SU-DHL-6 (cell line): ENCODE data around the gene PPP1R3A.
"Not testable (repeated sequence)": the region's sequence is repeated elsewhere in the genome, so short reads cannot be mapped to it uniquely, and the experiment has no call there.

Source experiments
- H2AFZ ChIP-seq: fragments of 200-600 bp; sonication (generic); 2 replicates; pipeline ENCODE4 v1.6.1; 2014; ENCODE audit warnings: low read depth, mild to moderate bottlenecking, moderate library complexity, mixed read lengths, antibody characterized with exemption, low read length; ENCODE audit not compliant: severe bottlenecking
- H3F3A ChIP-seq: fragments of 200-600 bp; shearing (Covaris generic); 2 replicates; pipeline ENCODE4 v1.6.0; 2016; ENCODE audit warnings: antibody characterized with exemption, mild to moderate bottlenecking; ENCODE audit not compliant: insufficient read depth
- H3K27ac ChIP-seq: fragments of 200-600 bp; sonication (generic); 2 replicates; pipeline ENCODE4 v1.5.1; 2016; ENCODE audit warnings: low read depth, mild to moderate bottlenecking, low read length, moderate library complexity, mixed read lengths
- H3K27me3 ChIP-seq: fragments of 200-600 bp; sonication (generic), shearing (Covaris generic); 2 replicates; pipeline ENCODE4 v1.6.0; 2014; ENCODE audit warnings: mild to moderate bottlenecking, low read length
- H3K36me3 ChIP-seq: fragments of 200-600 bp; sonication (generic); 2 replicates; pipeline ENCODE4 v1.6.1; 2014; ENCODE audit warnings: mild to moderate bottlenecking, low read length, mixed read lengths
- H3K4me2 ChIP-seq: fragments of 300-600, 200-600 bp; shearing (Covaris generic), sonication (generic); 2 replicates; pipeline ENCODE4 v1.6.0; 2014; ENCODE audit warnings: low read length, low read depth, mild to moderate bottlenecking; ENCODE audit not compliant: poor library complexity, severe bottlenecking
- H3K4me3 ChIP-seq: fragments of 200-600 bp; sonication (generic); 2 replicates; pipeline ENCODE4 v1.5.1; 2014; ENCODE audit warnings: antibody characterized with exemption, low read length, mild to moderate bottlenecking, mixed read lengths; ENCODE audit not compliant: insufficient read depth, poor library complexity, severe bottlenecking
- H3K79me2 ChIP-seq: fragments of 200-600 bp; sonication (generic); 2 replicates; pipeline ENCODE4 v1.6.1; 2014; ENCODE audit warnings: mild to moderate bottlenecking, low read length, moderate library complexity; ENCODE audit not compliant: insufficient read depth
- H3K9ac ChIP-seq: fragments of 200-600 bp; sonication (generic); 2 replicates; pipeline ENCODE4 v1.7.0; 2014; ENCODE audit warnings: mild to moderate bottlenecking, low read length
- H3K9me2 ChIP-seq: fragments of 200-600 bp; sonication (generic); replicated peaks from 2 replicates; pipeline ENCODE4 v1.6.1; 2014; ENCODE audit warnings: low read length; ENCODE audit not compliant: insufficient read depth
- H3K9me3 ChIP-seq: fragments of 200-600 bp; sonication (generic); 2 replicates; pipeline ENCODE4 v1.6.1; 2014; ENCODE audit warnings: low read length, mixed read lengths; ENCODE audit not compliant: insufficient read depth
- H4K20me1 ChIP-seq: fragments of 200-600 bp; sonication (generic); 2 replicates; pipeline ENCODE4 v1.6.1; 2014; ENCODE audit warnings: low read depth, mild to moderate bottlenecking, antibody characterized with exemption, low read length, moderate library complexity, mixed read lengths
- EZH2phosphoT487 ChIP-seq: fragments of 200-600 bp; sonication (generic), shearing (Covaris generic); conservative IDR thresholded peaks from 2 replicates; pipeline ENCODE4 v1.6.1; 2018; ENCODE audit warnings: mild to moderate bottlenecking, antibody characterized with exemption, low read length, moderate library complexity, mixed read lengths
- TF ChIP-seq, protein P1 (sequence below): fragments of 200-600 bp; sonication (generic); IDR thresholded peaks from one replicate; pipeline ENCODE4 v1.5.1; 2017; ENCODE audit warnings: antibody characterized with exemption, mild to moderate bottlenecking, low read length, moderate library complexity; ENCODE audit not compliant: insufficient read depth, poor library complexity, severe bottlenecking

PPP1R3A gene

GRCh38 chr7:113936982-113937381 lies 18.2 kb upstream of the PPP1R3A start:
- H3K4me2 ChIP-seq = no peak overlapping the region

GRCh38 chr7:113936535-113936934 lies 17.7 kb upstream of the PPP1R3A start:
- no peaks in the 10 kb centered on the region for H3K36me3 ChIP-seq
- no peak for TF ChIP-seq EZH2phosphoT487
- TF ChIP-seq, protein P1, sequence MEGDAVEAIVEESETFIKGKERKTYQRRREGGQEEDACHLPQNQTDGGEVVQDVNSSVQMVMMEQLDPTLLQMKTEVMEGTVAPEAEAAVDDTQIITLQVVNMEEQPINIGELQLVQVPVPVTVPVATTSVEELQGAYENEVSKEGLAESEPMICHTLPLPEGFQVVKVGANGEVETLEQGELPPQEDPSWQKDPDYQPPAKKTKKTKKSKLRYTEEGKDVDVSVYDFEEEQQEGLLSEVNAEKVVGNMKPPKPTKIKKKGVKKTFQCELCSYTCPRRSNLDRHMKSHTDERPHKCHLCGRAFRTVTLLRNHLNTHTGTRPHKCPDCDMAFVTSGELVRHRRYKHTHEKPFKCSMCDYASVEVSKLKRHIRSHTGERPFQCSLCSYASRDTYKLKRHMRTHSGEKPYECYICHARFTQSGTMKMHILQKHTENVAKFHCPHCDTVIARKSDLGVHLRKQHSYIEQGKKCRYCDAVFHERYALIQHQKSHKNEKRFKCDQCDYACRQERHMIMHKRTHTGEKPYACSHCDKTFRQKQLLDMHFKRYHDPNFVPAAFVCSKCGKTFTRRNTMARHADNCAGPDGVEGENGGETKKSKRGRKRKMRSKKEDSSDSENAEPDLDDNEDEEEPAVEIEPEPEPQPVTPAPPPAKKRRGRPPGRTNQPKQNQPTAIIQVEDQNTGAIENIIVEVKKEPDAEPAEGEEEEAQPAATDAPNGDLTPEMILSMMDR = no peak

More at GRCh38 chr7:113936982-113937381, 18.2 kb upstream of the PPP1R3A start:
- no peaks in the 10 kb centered on the region for H3K36me3 ChIP-seq
- no peak overlapping the region for H2AFZ ChIP-seq
- H3K4me3 ChIP-seq = no peak overlapping the region
- no peak overlapping the region for H3K9ac ChIP-seq
- H3K27ac ChIP-seq = no peak overlapping the region
- H3F3A ChIP-seq = no peaks in the 10 kb centered on the region
- H3K9me2 ChIP-seq = 0 out of 2 replicates have a peak, but pooled peaks cover 4% of the 10 kb centered on the region
- H3K9me3 ChIP-seq = no peaks in the 10 kb centered on the region
- no peaks in the 10 kb centered on the region for H4K20me1 ChIP-seq
- no peaks in the 10 kb centered on the region for H3K27me3 ChIP-seq
- TF ChIP-seq, protein P1 = no peak
- no peak for TF ChIP-seq EZH2phosphoT487
- H3K79me2 ChIP-seq = no peaks in the 10 kb centered on the region

DNA sequence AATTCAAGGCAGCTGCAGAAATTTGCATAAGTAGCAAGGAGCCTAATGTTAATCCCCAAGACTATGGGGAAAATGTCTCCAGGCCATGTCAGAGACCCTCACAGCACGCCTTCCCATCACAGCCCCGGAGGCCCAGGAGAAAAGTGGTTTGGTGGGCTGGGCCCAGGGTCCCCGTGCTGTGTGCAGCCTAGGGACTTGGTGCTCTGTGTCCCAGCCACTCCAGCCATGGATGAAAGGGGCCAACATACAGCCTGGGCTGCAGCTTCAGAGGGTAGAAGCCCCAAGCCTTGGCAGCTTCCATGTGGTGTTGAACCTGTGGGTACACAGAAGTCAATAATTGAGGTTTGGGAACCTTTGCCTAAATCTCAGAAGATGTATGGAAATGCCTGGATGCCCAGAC lies 10.6 kb upstream of the PPP1R3A start:
- not testable (repeated sequence) for H3K4me3 ChIP-seq, H2AFZ ChIP-seq, H3K9me2 ChIP-seq, H3K36me3 ChIP-seq, H3K9me3 ChIP-seq, H3K4me2 ChIP-seq, H3F3A ChIP-seq, H3K27ac ChIP-seq, H3K27me3 ChIP-seq, H3K79me2 ChIP-seq, H3K9ac ChIP-seq, H4K20me1 ChIP-seq

More at GRCh38 chr7:113936535-113936934, 17.7 kb upstream of the PPP1R3A start:
- Histone ChIP-seq H3K9ac (no peak overlapping the region), H2AFZ (no peak overlapping the region), H3K4me3 (no peak overlapping the region), H3K27ac (no peak overlapping the region), H4K20me1 (no peaks in the 10 kb centered on the region), H3K79me2 (no peaks in the 10 kb centered on the region), H3K9me3 (no peaks in the 10 kb centered on the region), H3K9me2 (0 out of 2 replicates have a peak, but pooled peaks cover 4% of the 10 kb centered on the region), H3K27me3 (no peaks in the 10 kb centered on the region), H3F3A (no peaks in the 10 kb centered on the region), H3K4me2 (no peak overlapping the region)

DNA sequence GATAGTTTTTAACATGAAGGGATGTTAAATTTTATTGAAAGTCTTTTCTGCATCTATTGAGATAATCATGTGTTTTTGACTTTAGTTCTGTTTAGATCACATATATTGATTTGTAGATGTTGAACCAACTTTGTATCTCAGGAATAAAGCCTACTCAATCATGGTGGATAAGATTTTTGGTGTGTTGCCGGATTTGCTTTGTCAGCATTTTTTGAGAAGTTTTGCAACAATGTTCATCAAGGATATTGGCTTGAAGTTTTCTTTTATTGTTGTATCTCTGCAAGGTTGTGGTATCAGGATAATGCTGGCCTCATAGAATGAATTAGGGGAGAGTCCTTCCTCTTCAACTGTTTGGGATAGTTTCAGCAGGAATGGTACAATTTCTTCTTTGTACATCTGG lies 9.3 kb upstream of the PPP1R3A start:
- H4K20me1 ChIP-seq = no peaks in the 10 kb centered on the region
- H3K4me2 ChIP-seq = no peak overlapping the region
- no peaks in the 10 kb centered on the region for H3K79me2 ChIP-seq
- no peak for TF ChIP-seq EZH2phosphoT487
- TF ChIP-seq, protein P1 = no peak
- no peaks in the 10 kb centered on the region for H3K36me3 ChIP-seq
- H3K27ac ChIP-seq = no peak overlapping the region
- H3K27me3 ChIP-seq = no peaks in the 10 kb centered on the region
- no peaks in the 10 kb centered on the region for H3K9me2 ChIP-seq
- H3F3A ChIP-seq = no peaks in the 10 kb centered on the region
- H2AFZ ChIP-seq = no peak overlapping the region
- no peaks in the 10 kb centered on the region for H3K9me3 ChIP-seq
- no peak overlapping the region for H3K4me3 ChIP-seq
- no peak overlapping the region for H3K9ac ChIP-seq
